Stimulated activated CD8-positive, alpha-beta memory T cell treated with anti-CD3 and anti-CD28 coated beads, Interleukin-12 subunit alpha, Interleukin-12 subunit beta, amount 100 ng/mL, for 4 hours (primary cell): ENCODE results near the gene LILRA2.
"Not testable (repeated sequence)": the region's sequence is repeated elsewhere in the genome, so short reads cannot be mapped to it uniquely, and the experiment has no call there.

Source experiments
- DNase-seq: peaks from one replicate; pipeline ENCODE4 v3.0.0-alpha.2; 2020; ENCODE audit warnings: low read depth

Gene LILRA2

GRCh38 chr19:54573330-54573872 lies at the start of gene LILRA2:
LILRA2 (plus strand) TSS chr19:54573790; CDS start chr19:54573879, 89 bp downstream.
- no peak for DNase-seq

- no peak for DNase-seq
These were observed 48.0 kb upstream of the LILRA2 start for GRCh38 chr19:54525636-54526035.

- DNase-seq, result no peak
These were observed 46.6 kb upstream of the LILRA2 start for GRCh38 chr19:54526972-54527371.

- no peak for DNase-seq
These were observed 42.7 kb upstream of the LILRA2 start for GRCh38 chr19:54530866-54531265.

- DNase-seq, result no peak
These were observed 41.1 kb upstream of the LILRA2 start for GRCh38 chr19:54532528-54532927.

- no peak for DNase-seq
These were observed 40.1 kb upstream of the LILRA2 start for GRCh38 chr19:54533476-54533875.

- no peak for DNase-seq
These were observed 39.4 kb upstream of the LILRA2 start for GRCh38 chr19:54534156-54534555.

GRCh38 chr19:54535601-54536000 lies 38.0 kb upstream of the LILRA2 start:
- DNase-seq, result no peak

- no peak for DNase-seq
These were observed 36.6 kb upstream of the LILRA2 start for GRCh38 chr19:54536956-54537355.

GRCh38 chr19:54541712-54542111 lies 31.9 kb upstream of the LILRA2 start:
- no peak for DNase-seq

GRCh38 chr19:54548806-54549205 lies 24.8 kb upstream of the LILRA2 start:
- no peak for DNase-seq

- no peak for DNase-seq
These were observed 24.4 kb upstream of the LILRA2 start for GRCh38 chr19:54549224-54549623.

- no peak for DNase-seq
These were observed 22.3 kb upstream of the LILRA2 start for GRCh38 chr19:54551293-54551692.

GRCh38 chr19:54551950-54552912 lies 21.4 kb upstream of the LILRA2 start:
- DNase-seq, result no peak

- DNase-seq, result no peak
These were observed 20.7 kb upstream of the LILRA2 start for GRCh38 chr19:54552913-54553310.

GRCh38 chr19:54554006-54554405 lies 19.6 kb upstream of the LILRA2 start:
- DNase-seq, result no peak

GRCh38 chr19:54554896-54555295 lies 18.7 kb upstream of the LILRA2 start:
- DNase-seq, result no peak

- no peak for DNase-seq
These were observed 17.4 kb upstream of the LILRA2 start for GRCh38 chr19:54556194-54556593.

GRCh38 chr19:54558339-54558738 lies 15.3 kb upstream of the LILRA2 start:
- DNase-seq, result no peak

GRCh38 chr19:54560881-54561385 lies 12.7 kb upstream of the LILRA2 start:
- DNase-seq, result no peak

GRCh38 chr19:54561840-54562239 lies 11.8 kb upstream of the LILRA2 start:
- no peak for DNase-seq

- DNase-seq, result not testable (repeated sequence)
These were observed 10.4 kb upstream of the LILRA2 start for GRCh38 chr19:54563206-54563605.

- DNase-seq, result no peak
These were observed 3.3 kb upstream of the LILRA2 start for GRCh38 chr19:54570316-54570715.
